ENCODE results near the gene TMEM196.
A peak's percentile ranks its signal among the peaks of the same experiment; 100 is the strongest.

The TMEM196 gene

GRCh38 chr7:19747740-19748339 lies 25.6 kb downstream of the TMEM196 start:
- no peak for TF ChIP-seq SUZ12 (IDR thresholded peaks at IDR 0.05; ENCODE audit: extremely low read depth, insufficient read depth, insufficient read length)
- no peak for TF ChIP-seq ZNF274 (IDR thresholded peaks at IDR 0.05; ENCODE audit: low read depth, low read length)
- H3K9me3 ChIP-seq (ENCODE audit: insufficient read depth, low read length), result no peaks in the 10 kb centered on the region
- H3K4me1 ChIP-seq (ENCODE audit: insufficient read depth, insufficient read length), result no peaks in the 10 kb centered on the region
- DNase-seq (ENCODE audit: low read depth, low spot score), result peak; percentile 58
- no peaks in the 10 kb centered on the region for H3K36me3 ChIP-seq (ENCODE audit: insufficient read depth, insufficient read length, low read length)
- no peaks in the 10 kb centered on the region for H3K27me3 ChIP-seq (ENCODE audit: insufficient read depth, insufficient read length)
- H3K4me3 ChIP-seq (ENCODE audit: insufficient read length, low read depth), result no peak overlapping the region
- H3K9ac ChIP-seq (ENCODE audit: insufficient read length, low read depth), result no peak overlapping the region

GRCh38 chr7:19744075-19744474 lies 29.3 kb downstream of the TMEM196 start:
- Histone ChIP-seq H3K9me3 (ENCODE audit: insufficient read depth, low read length) (no peaks in the 10 kb centered on the region), H3K4me1 (ENCODE audit: insufficient read depth, insufficient read length) (no peaks in the 10 kb centered on the region), H3K9ac (ENCODE audit: insufficient read length, low read depth) (no peak overlapping the region), H3K36me3 (ENCODE audit: insufficient read depth, insufficient read length, low read length) (no peaks in the 10 kb centered on the region), H3K4me3 (ENCODE audit: insufficient read length, low read depth) (no peak overlapping the region), H3K27me3 (ENCODE audit: insufficient read depth, insufficient read length) (no peaks in the 10 kb centered on the region)
- no peak for DNase-seq (ENCODE audit: low read depth, low spot score)
- TF ChIP-seq ZNF274 (IDR thresholded peaks at IDR 0.05; ENCODE audit: low read depth, low read length), result no peak
- no peak for TF ChIP-seq SUZ12 (IDR thresholded peaks at IDR 0.05; ENCODE audit: extremely low read depth, insufficient read depth, insufficient read length)
- TF ChIP-seq YY1 (IDR thresholded peaks at IDR 0.05; ENCODE audit: insufficient read depth, insufficient read length), result no peak

GRCh38 chr7:19728716-19729115 lies 44.7 kb downstream of the TMEM196 start:
- H3K4me1 ChIP-seq (ENCODE audit: insufficient read depth, insufficient read length), result no peaks in the 10 kb centered on the region

GRCh38 chr7:19725770-19726169 lies 47.6 kb downstream of the TMEM196 start:
- Histone ChIP-seq H3K4me1 (ENCODE audit: insufficient read depth, insufficient read length) (no peaks in the 10 kb centered on the region), H3K4me3 (ENCODE audit: insufficient read length, low read depth) (no peak overlapping the region), H3K9ac (ENCODE audit: insufficient read length, low read depth) (no peak overlapping the region), H3K27me3 (ENCODE audit: insufficient read depth, insufficient read length) (no peaks in the 10 kb centered on the region), H3K9me3 (ENCODE audit: insufficient read depth, low read length) (no peaks in the 10 kb centered on the region), H3K36me3 (ENCODE audit: insufficient read depth, insufficient read length, low read length) (no peaks in the 10 kb centered on the region)
- DNase-seq (ENCODE audit: low read depth, low spot score), result no peak
- TF ChIP-seq YY1 (IDR thresholded peaks at IDR 0.05; ENCODE audit: insufficient read depth, insufficient read length) (no peak), ZNF274 (IDR thresholded peaks at IDR 0.05; ENCODE audit: low read depth, low read length) (no peak), SUZ12 (IDR thresholded peaks at IDR 0.05; ENCODE audit: extremely low read depth, insufficient read depth, insufficient read length) (no peak)

More at GRCh38 chr7:19728716-19729115, 44.7 kb downstream of the TMEM196 start:
- Histone ChIP-seq H3K9ac (ENCODE audit: insufficient read length, low read depth) (no peak overlapping the region), H3K36me3 (ENCODE audit: insufficient read depth, insufficient read length, low read length) (no peaks in the 10 kb centered on the region), H3K4me3 (ENCODE audit: insufficient read length, low read depth) (no peak overlapping the region), H3K27me3 (ENCODE audit: insufficient read depth, insufficient read length) (no peaks in the 10 kb centered on the region), H3K9me3 (ENCODE audit: insufficient read depth, low read length) (no peaks in the 10 kb centered on the region)
- no peak for DNase-seq (ENCODE audit: low read depth, low spot score)
- TF ChIP-seq ZNF274 (IDR thresholded peaks at IDR 0.05; ENCODE audit: low read depth, low read length) (no peak), YY1 (IDR thresholded peaks at IDR 0.05; ENCODE audit: insufficient read depth, insufficient read length) (no peak), SUZ12 (IDR thresholded peaks at IDR 0.05; ENCODE audit: extremely low read depth, insufficient read depth, insufficient read length) (no peak)

- DNase-seq (ENCODE audit: low read depth, low spot score), result no peak
- no peak overlapping the region for H3K4me3 ChIP-seq (ENCODE audit: insufficient read length, low read depth)
- no peaks in the 10 kb centered on the region for H3K9me3 ChIP-seq (ENCODE audit: insufficient read depth, low read length)
- H3K9ac ChIP-seq (ENCODE audit: insufficient read length, low read depth), result no peak overlapping the region
- TF ChIP-seq ZNF274 (IDR thresholded peaks at IDR 0.05; ENCODE audit: low read depth, low read length) (no peak), SUZ12 (IDR thresholded peaks at IDR 0.05; ENCODE audit: extremely low read depth, insufficient read depth, insufficient read length) (no peak), YY1 (IDR thresholded peaks at IDR 0.05; ENCODE audit: insufficient read depth, insufficient read length) (no peak)
- H3K36me3 ChIP-seq (ENCODE audit: insufficient read depth, insufficient read length, low read length), result no peaks in the 10 kb centered on the region
- H3K27me3 ChIP-seq (ENCODE audit: insufficient read depth, insufficient read length), result no peaks in the 10 kb centered on the region
- H3K4me1 ChIP-seq (ENCODE audit: insufficient read depth, insufficient read length), result no peaks in the 10 kb centered on the region
Measured at GRCh38 chr7:19715499-19715898, 57.9 kb downstream of the TMEM196 start.

GRCh38 chr7:19713676-19714075 lies 59.7 kb downstream of the TMEM196 start:
- no peak overlapping the region for H3K9ac ChIP-seq (ENCODE audit: insufficient read length, low read depth)

GRCh38 chr7:19709249-19709578 lies 64.2 kb downstream of the TMEM196 start:
- Histone ChIP-seq H3K4me3 (ENCODE audit: insufficient read length, low read depth) (no peak overlapping the region), H3K4me1 (ENCODE audit: insufficient read depth, insufficient read length) (no peaks in the 10 kb centered on the region), H3K9ac (ENCODE audit: insufficient read length, low read depth) (no peak overlapping the region), H3K36me3 (ENCODE audit: insufficient read depth, insufficient read length, low read length) (peaks cover under 1% of the 10 kb centered on the region), H3K9me3 (ENCODE audit: insufficient read depth, low read length) (no peaks in the 10 kb centered on the region; the same call in 1 of the 2 replicates), H3K27me3 (ENCODE audit: insufficient read depth, insufficient read length) (no peaks in the 10 kb centered on the region)
- TF ChIP-seq ZNF274 (IDR thresholded peaks at IDR 0.05; ENCODE audit: low read depth, low read length) (no peak), YY1 (IDR thresholded peaks at IDR 0.05; ENCODE audit: insufficient read depth, insufficient read length) (no peak), SUZ12 (IDR thresholded peaks at IDR 0.05; ENCODE audit: extremely low read depth, insufficient read depth, insufficient read length) (no peak)
- DNase-seq (ENCODE audit: low read depth, low spot score), result no peak

More at GRCh38 chr7:19713676-19714075, 59.7 kb downstream of the TMEM196 start:
- H3K4me3 ChIP-seq (ENCODE audit: insufficient read length, low read depth), result no peak overlapping the region
- peak; percentile 18 for DNase-seq (ENCODE audit: low read depth, low spot score)
- no peak for TF ChIP-seq ZNF274 (IDR thresholded peaks at IDR 0.05; ENCODE audit: low read depth, low read length)
- no peak for TF ChIP-seq SUZ12 (IDR thresholded peaks at IDR 0.05; ENCODE audit: extremely low read depth, insufficient read depth, insufficient read length)
- TF ChIP-seq YY1 (IDR thresholded peaks at IDR 0.05; ENCODE audit: insufficient read depth, insufficient read length), result no peak
- no peaks in the 10 kb centered on the region for H3K36me3 ChIP-seq (ENCODE audit: insufficient read depth, insufficient read length, low read length)
- H3K9me3 ChIP-seq (ENCODE audit: insufficient read depth, low read length), result no peaks in the 10 kb centered on the region; the same call in 1 of the 2 replicates
- H3K4me1 ChIP-seq (ENCODE audit: insufficient read depth, insufficient read length), result no peaks in the 10 kb centered on the region
- no peaks in the 10 kb centered on the region for H3K27me3 ChIP-seq (ENCODE audit: insufficient read depth, insufficient read length)

Data from NT2/D1 (cell line).